GM12864 (cell line): ENCODE results near the gene C1QTNF6.

Experiments
- DNase-seq: peaks from one replicate; pipeline ENCODE4 v3.0.0-alpha.2; 2011; ENCODE audit warnings: low read depth
- H3K4me3 ChIP-seq: 2 replicates; pipeline ENCODE4 v1.5.1; 2011; ENCODE audit warnings: mild to moderate bottlenecking, low read depth, low read length, control low read depth
- TF ChIP-seq, protein P1 (sequence below): IDR thresholded peaks from 2 replicates; pipeline ENCODE4 v1.5.1; 2011; ENCODE audit warnings: low read depth, mild to moderate bottlenecking, moderate library complexity, low read length, control low read depth, inconsistent platforms; ENCODE audit errors: missing control alignments

C1QTNF6 gene

DNA sequence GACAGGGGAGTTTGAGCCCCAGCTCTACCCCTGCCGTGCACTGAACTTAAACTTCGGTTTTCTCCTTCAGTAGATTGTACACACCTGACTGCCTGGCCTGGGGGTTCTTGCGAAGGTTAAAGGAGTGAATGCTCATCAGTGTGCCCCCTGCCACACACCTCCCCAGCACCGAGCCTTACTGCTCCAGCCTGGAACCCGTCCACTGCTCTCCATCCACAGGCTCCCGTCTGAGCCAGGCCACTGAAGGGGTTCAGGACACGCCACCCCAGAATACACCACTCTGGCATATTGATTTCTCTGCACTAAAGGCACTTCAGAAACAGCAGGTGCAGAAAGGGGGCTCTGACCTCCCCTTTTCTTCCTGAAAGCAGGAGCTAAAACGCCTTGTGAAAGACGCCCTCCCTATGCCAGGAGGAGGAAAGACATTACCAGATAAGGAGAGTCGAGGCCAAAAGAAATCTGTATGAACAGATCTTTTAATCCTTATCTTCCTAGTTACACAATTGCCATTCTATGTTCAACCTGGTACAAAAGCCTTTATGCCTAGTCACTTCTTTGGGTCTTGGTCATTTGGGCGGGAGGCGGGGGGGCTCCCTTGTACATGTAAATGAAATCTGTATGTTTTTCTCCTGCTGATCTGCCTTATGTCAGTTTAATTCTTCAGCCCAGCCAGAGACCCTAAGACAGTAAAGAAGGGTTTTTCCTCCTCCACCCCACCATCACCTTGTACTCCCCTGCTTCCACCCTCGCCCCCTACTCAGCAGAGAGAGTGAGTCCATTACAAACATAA, 26.1 kb upstream of the C1QTNF6 start:
- TF ChIP-seq, protein P1, sequence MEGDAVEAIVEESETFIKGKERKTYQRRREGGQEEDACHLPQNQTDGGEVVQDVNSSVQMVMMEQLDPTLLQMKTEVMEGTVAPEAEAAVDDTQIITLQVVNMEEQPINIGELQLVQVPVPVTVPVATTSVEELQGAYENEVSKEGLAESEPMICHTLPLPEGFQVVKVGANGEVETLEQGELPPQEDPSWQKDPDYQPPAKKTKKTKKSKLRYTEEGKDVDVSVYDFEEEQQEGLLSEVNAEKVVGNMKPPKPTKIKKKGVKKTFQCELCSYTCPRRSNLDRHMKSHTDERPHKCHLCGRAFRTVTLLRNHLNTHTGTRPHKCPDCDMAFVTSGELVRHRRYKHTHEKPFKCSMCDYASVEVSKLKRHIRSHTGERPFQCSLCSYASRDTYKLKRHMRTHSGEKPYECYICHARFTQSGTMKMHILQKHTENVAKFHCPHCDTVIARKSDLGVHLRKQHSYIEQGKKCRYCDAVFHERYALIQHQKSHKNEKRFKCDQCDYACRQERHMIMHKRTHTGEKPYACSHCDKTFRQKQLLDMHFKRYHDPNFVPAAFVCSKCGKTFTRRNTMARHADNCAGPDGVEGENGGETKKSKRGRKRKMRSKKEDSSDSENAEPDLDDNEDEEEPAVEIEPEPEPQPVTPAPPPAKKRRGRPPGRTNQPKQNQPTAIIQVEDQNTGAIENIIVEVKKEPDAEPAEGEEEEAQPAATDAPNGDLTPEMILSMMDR = no peak
- no peak overlapping the region for H3K4me3 ChIP-seq
- no peak for DNase-seq

- DNase-seq = no peak
- TF ChIP-seq, protein P1 = no peak
Measured at GRCh38 chr22:37213218-37213855, 25.3 kb upstream of the C1QTNF6 start.

DNA sequence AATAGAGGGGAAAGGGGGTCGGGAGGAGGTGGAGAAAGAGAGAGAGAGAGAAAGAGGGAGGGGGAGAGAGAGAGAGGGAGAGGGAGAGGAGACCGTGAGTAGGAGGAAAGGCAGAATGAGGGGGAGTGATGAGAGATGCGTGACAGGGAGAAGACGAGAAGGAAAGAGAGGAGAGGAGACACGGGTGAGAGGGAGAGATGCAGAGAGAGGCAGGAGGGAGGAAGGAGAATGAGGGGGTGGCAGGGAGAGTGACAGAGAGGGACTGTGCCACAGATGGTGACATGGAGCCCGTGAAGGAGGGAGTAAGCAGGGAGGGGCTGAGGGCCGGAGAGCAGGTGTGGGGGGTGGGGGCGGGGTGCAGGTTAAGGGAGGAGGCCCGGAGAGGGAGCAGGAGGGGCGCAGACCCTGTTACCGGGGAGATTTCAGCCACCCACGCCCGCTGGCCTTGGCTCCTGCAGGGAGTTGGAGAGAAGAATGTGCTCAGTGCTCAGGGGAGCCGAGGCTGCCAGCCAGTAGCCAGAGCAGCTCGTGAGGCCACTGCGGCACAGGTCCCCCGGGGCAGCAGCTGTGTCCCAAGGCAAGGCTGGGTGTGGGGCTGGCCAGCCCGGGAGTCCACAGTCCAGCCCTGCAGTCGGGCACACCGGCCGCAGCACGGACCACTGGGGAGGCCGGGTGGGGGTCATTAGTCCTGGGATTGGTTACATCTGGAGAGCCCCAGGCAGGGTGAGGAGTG, 24.3 kb upstream of the C1QTNF6 start, which contains the start of gene SSTR3:
Gene SSTR3, minus strand, starts transcription at position 304 of the 733 bp plus-strand sequence. CDS start 4,674 bp downstream, outside the sequence.
- no peak within 1 kb of the TSS for H3K4me3 ChIP-seq
- DNase-seq = no peak

More at GRCh38 chr22:37213218-37213855, 25.3 kb upstream of the C1QTNF6 start:
- H3K4me3 ChIP-seq = no peak overlapping the region

GRCh38 chr22:37211866-37212173, 23.8 kb upstream of the C1QTNF6 start:
- no peak overlapping the region for H3K4me3 ChIP-seq
- DNase-seq = no peak
- TF ChIP-seq, protein P1 = no peak

More for the DNA sequence above, 24.3 kb upstream of the C1QTNF6 start, which contains the start of gene SSTR3:
- TF ChIP-seq, protein P1 = no peak

- no peak overlapping the region for H3K4me3 ChIP-seq
- no peak for DNase-seq
- TF ChIP-seq, protein P1 = no peak
Measured at GRCh38 chr22:37211075-37211865, 23.2 kb upstream of the C1QTNF6 start.

- TF ChIP-seq, protein P1 = no peak
- DNase-seq = no peak
- no peak overlapping the region for H3K4me3 ChIP-seq
Measured at GRCh38 chr22:37210041-37210803, 22.2 kb upstream of the C1QTNF6 start.
